HAP-1 (cell line): ENCODE results near the gene MYO16.

ENCODE experiments used
- DNase-seq, 2 experiments: peaks; one replicate each; pipeline ENCODE4 v3.0.0-alpha.2; 2016 to 2020; ENCODE audit warnings: low spot score in 2 of 2
- H3K27me3 ChIP-seq: fragments of 250-450 bp; sonication (Bioruptor Pico); 2 replicates; pipeline ENCODE4 v1.5.1; 2020; ENCODE audit warnings: low read depth, mild to moderate bottlenecking, moderate library complexity
- H3K36me3 ChIP-seq: fragments of 250-450 bp; sonication (Bioruptor Pico); replicated peaks from 2 replicates; pipeline ENCODE4 v1.5.1; 2020; ENCODE audit warnings: mild to moderate bottlenecking
- H3K4me1 ChIP-seq: fragments of 250-450 bp; sonication (Bioruptor Pico); 2 replicates; pipeline ENCODE4 v1.5.1; 2020; ENCODE audit warnings: mild to moderate bottlenecking
- H3K4me3 ChIP-seq: fragments of 250-450 bp; sonication (Bioruptor Pico); 2 replicates; pipeline ENCODE4 v1.5.1; 2020; ENCODE audit warnings: mild to moderate bottlenecking, moderate library complexity
- H3K9me3 ChIP-seq: fragments of 250-450 bp; sonication (Bioruptor Pico); 2 replicates; pipeline ENCODE4 v1.5.1; 2020; ENCODE audit warnings: mild to moderate bottlenecking, moderate library complexity
- in situ Hi-C: fragments of 300-500 bp; cut with MboI; formaldehyde crosslinking; loops from 3 replicates; pipeline ENCODE4 v1.14.3; 2020; ENCODE audit warnings: low sequenced_read_pairs, inconsistent platforms, mixed read lengths

Gene MYO16

GRCh38 chr13:109246001-109246400 is 616.6 kb downstream of the MYO16 start:
- Histone ChIP-seq H3K4me1 (no peaks in the 10 kb centered on the region), H3K36me3 (no peaks in the 10 kb centered on the region), H3K4me3 (no peak overlapping the region), H3K27me3 (no peaks in the 10 kb centered on the region), H3K9me3 (peaks cover 2% of the 10 kb centered on the region)
- DNase-seq: no peak
- in situ Hi-C loops: no loop called here

- Histone ChIP-seq H3K4me1 (no peaks in the 10 kb centered on the region), H3K9me3 (peaks cover 2% of the 10 kb centered on the region), H3K36me3 (no peaks in the 10 kb centered on the region), H3K4me3 (no peak overlapping the region), H3K27me3 (no peaks in the 10 kb centered on the region)
- in situ Hi-C loops: no loop called here
- no peak for DNase-seq
Observed at GRCh38 chr13:109249780-109250528, 620.5 kb downstream of the MYO16 start.

- no peaks in the 10 kb centered on the region for H3K36me3 ChIP-seq
- no peak overlapping the region for H3K4me3 ChIP-seq
- H3K27me3 ChIP-seq: no peaks in the 10 kb centered on the region
- in situ Hi-C loops: no loop called here
- no peaks in the 10 kb centered on the region; the same call in 1 of the 2 replicates for H3K9me3 ChIP-seq
- no peaks in the 10 kb centered on the region for H3K4me1 ChIP-seq
- no peak for DNase-seq
Observed at GRCh38 chr13:109251956-109252355, 622.5 kb downstream of the MYO16 start.

GRCh38 chr13:109253316-109253715 is 623.9 kb downstream of the MYO16 start:
- Histone ChIP-seq H3K4me1 (no peaks in the 10 kb centered on the region), H3K4me3 (no peak overlapping the region), H3K9me3 (no peaks in the 10 kb centered on the region; the same call in 1 of the 2 replicates), H3K36me3 (no peaks in the 10 kb centered on the region), H3K27me3 (no peaks in the 10 kb centered on the region)
- DNase-seq: no peak
- in situ Hi-C loops: no loop called here

GRCh38 chr13:109254274-109254673 is 624.9 kb downstream of the MYO16 start:
- no peak overlapping the region for H3K4me3 ChIP-seq
- in situ Hi-C loops: no loop called here
- H3K9me3 ChIP-seq: no peaks in the 10 kb centered on the region; the same call in 1 of the 2 replicates
- DNase-seq: no peak
- no peaks in the 10 kb centered on the region for H3K27me3 ChIP-seq
- no peaks in the 10 kb centered on the region for H3K36me3 ChIP-seq
- H3K4me1 ChIP-seq: no peaks in the 10 kb centered on the region

GRCh38 chr13:109255141-109255856 is 625.9 kb downstream of the MYO16 start:
- no peaks in the 10 kb centered on the region for H3K27me3 ChIP-seq
- DNase-seq: no peak
- H3K4me1 ChIP-seq: no peaks in the 10 kb centered on the region
- in situ Hi-C loops: no loop called here
- no peaks in the 10 kb centered on the region for H3K36me3 ChIP-seq
- no peaks in the 10 kb centered on the region; the same call in 1 of the 2 replicates for H3K9me3 ChIP-seq
- H3K4me3 ChIP-seq: no peak overlapping the region

- no peak for DNase-seq
- no peaks in the 10 kb centered on the region for H3K36me3 ChIP-seq
Observed at GRCh38 chr13:109256866-109257760, 627.7 kb downstream of the MYO16 start.

More at GRCh38 chr13:109256866-109257760, 627.7 kb downstream of the MYO16 start:
- Histone ChIP-seq H3K27me3 (no peaks in the 10 kb centered on the region), H3K4me3 (no peak overlapping the region), H3K9me3 (no peaks in the 10 kb centered on the region; the same call in 1 of the 2 replicates), H3K4me1 (no peaks in the 10 kb centered on the region)
- in situ Hi-C loops: no loop called here
